H1 (cell line): ENCODE results near the gene PIK3C2G. TPM values are rescaled to one million over a fixed set of nuclear protein-coding genes. Genes with fewer than 3 reads are reported as not detected.

Experiments
- CTCF ChIA-PET: fragments of 300-600 bp; sonication (Branson Sonifier 250); formaldehyde crosslinking; loops from one replicate; lab custom pipeline; 2021; ENCODE audit not compliant: partially characterized antibody; lab: Charles Lee
- POLR2A ChIA-PET: fragments of 300-600 bp; sonication (Branson Sonifier 250); formaldehyde crosslinking; loops from one replicate; lab custom pipeline; 2021; ENCODE audit warnings: inconsistent platforms; ENCODE audit not compliant: partially characterized antibody; lab: Charles Lee
- DNase-seq, 2 experiments: peaks; one replicate each; pipeline versions ENCODE4 v3.0.0 to v3.0.0-alpha.2; 2010 to 2022; ENCODE audit warnings: low spot score in 2 of 2, low read depth in 1 of 2, mixed read lengths in 1 of 2
- FAIRE-seq: peaks from 2 replicates; lab custom pipeline; 2011; peaks lifted over from hg19 to GRCh38; lab: Jason Lieb, UNC
- H2AFZ ChIP-seq: 2 replicates; pipeline ENCODE4 v1.8.1; 2012; ENCODE audit warnings: low read length, inconsistent platforms
- H2AK5ac ChIP-seq: 2 replicates; pipeline ENCODE4 v1.6.1; 2013; ENCODE audit warnings: low read depth, low read length
- H2BK120ac ChIP-seq: replicated peaks from 2 replicates; pipeline ENCODE3; 2013; ENCODE audit warnings: low read depth, low read length, inconsistent platforms
- H2BK12ac ChIP-seq: 2 replicates; pipeline ENCODE4 v1.6.1; 2013; ENCODE audit warnings: low read depth, low read length
- H2BK15ac ChIP-seq: 2 replicates; pipeline ENCODE4 v1.6.1; 2013; ENCODE audit warnings: low read length
- H2BK20ac ChIP-seq: 2 replicates; pipeline ENCODE4 v1.6.1; 2013; ENCODE audit warnings: low read length
- H2BK5ac ChIP-seq: 2 replicates; pipeline ENCODE4 v1.6.1; 2013; ENCODE audit warnings: low read depth, low read length
- H3K14ac ChIP-seq: 2 replicates; pipeline ENCODE4 v1.6.1; 2013; ENCODE audit warnings: inconsistent platforms; ENCODE audit not compliant: insufficient read length
- H3K18ac ChIP-seq: 2 replicates; pipeline ENCODE4 v1.6.1; 2013; ENCODE audit warnings: low read length; ENCODE audit errors: extremely low read depth
- H3K23ac ChIP-seq: 2 replicates; pipeline ENCODE4 v1.6.1; 2013; ENCODE audit warnings: inconsistent platforms; ENCODE audit not compliant: insufficient read length
- H3K23me2 ChIP-seq: 2 replicates; pipeline ENCODE4 v1.6.1; 2013; ENCODE audit warnings: low read depth, low read length
- H3K27ac ChIP-seq: 2 replicates; pipeline ENCODE4 v1.6.1; 2011; ENCODE audit warnings: low read depth, low read length, inconsistent platforms
- H3K27me3 ChIP-seq, 4 experiments: replicated peaks in 1 of 4; 1 replicate in 1 of 4; 2 replicates in 3 of 4; pipeline versions ENCODE4 v1.6.1 to v1.8.1; 2011 to 2013; ENCODE audit warnings: low read length in 3 of 4, mild to moderate bottlenecking in 3 of 4, inconsistent platforms in 2 of 4, mixed read lengths in 2 of 4, moderate library complexity in 1 of 4; ENCODE audit not compliant: control insufficient read depth in 3 of 4, insufficient read depth in 3 of 4; ENCODE audit errors: extremely low read depth in 1 of 4
- H3K36me3 ChIP-seq, 4 experiments: 2 replicates each; pipeline versions ENCODE4 v1.6.1 to v1.8.1; 2011 to 2013; ENCODE audit warnings: mild to moderate bottlenecking in 4 of 4, low read length in 3 of 4, moderate library complexity in 2 of 4, control low read depth in 1 of 4, inconsistent platforms in 1 of 4; ENCODE audit not compliant: insufficient read depth in 4 of 4, control insufficient read depth in 2 of 4
- H3K4ac ChIP-seq: replicated peaks from 2 replicates; pipeline ENCODE3; 2013; ENCODE audit warnings: low read length, low read depth, mixed read lengths, inconsistent platforms; ENCODE audit not compliant: insufficient read length
- H3K4me1 ChIP-seq, 4 experiments: replicated peaks in 1 of 4; 1 replicate in 1 of 4; 2 replicates in 3 of 4; pipeline versions ENCODE4 v1.6.1 to v1.8.1; 2011 to 2013; ENCODE audit warnings: low read length in 3 of 4, inconsistent platforms in 2 of 4, mixed read lengths in 1 of 4; ENCODE audit not compliant: insufficient read depth in 4 of 4, control insufficient read depth in 3 of 4
- H3K4me2 ChIP-seq, 2 experiments: 2 replicates each; pipeline versions ENCODE4 v1.6.1 to v1.8.1; 2011 to 2013; ENCODE audit warnings: low read depth in 2 of 2, low read length in 2 of 2, control low read depth in 1 of 2, inconsistent platforms in 1 of 2, mild to moderate bottlenecking in 1 of 2; ENCODE audit not compliant: insufficient read depth in 1 of 2
- H3K4me3 ChIP-seq, 4 experiments: fragments of 200-600, 300-600 bp in 1 of 4; sonication (generic), shearing (Covaris generic), sonication (Bioruptor Twin) in 1 of 4; 2 replicates each; pipeline versions ENCODE4 v1.5.1 to v1.8.1; 2011 to 2016; ENCODE audit warnings: low read length in 4 of 4, low read depth in 3 of 4, control low read depth in 2 of 4, inconsistent platforms in 2 of 4, mild to moderate bottlenecking in 2 of 4, mixed read lengths in 1 of 4, moderate library complexity in 1 of 4; ENCODE audit not compliant: insufficient read depth in 2 of 4; ENCODE audit errors: extremely low read depth in 1 of 4
- H3K56ac ChIP-seq: replicated peaks from 2 replicates; pipeline ENCODE3; 2013; ENCODE audit warnings: low read depth, mild to moderate bottlenecking, mixed read lengths, low read length, inconsistent platforms; ENCODE audit not compliant: insufficient read length
- H3K79me1 ChIP-seq: 2 replicates; pipeline ENCODE4 v1.6.1; 2013; ENCODE audit warnings: low read depth, low read length, control low read depth
- H3K79me2 ChIP-seq, 2 experiments: 2 replicates each; pipeline versions ENCODE4 v1.6.1 to v1.8.1; 2012 to 2013; ENCODE audit warnings: low read length in 2 of 2, mild to moderate bottlenecking in 2 of 2, inconsistent platforms in 1 of 2; ENCODE audit not compliant: insufficient read depth in 2 of 2, control insufficient read depth in 1 of 2
- H3K9ac ChIP-seq, 4 experiments: replicated peaks in 1 of 4; 1 replicate in 1 of 4; 2 replicates in 3 of 4; pipeline versions ENCODE4 v1.6.1 to v1.8.1; 2011 to 2013; ENCODE audit warnings: low read depth in 3 of 4, low read length in 3 of 4, control low read depth in 2 of 4, mild to moderate bottlenecking in 2 of 4, moderate library complexity in 2 of 4, inconsistent platforms in 1 of 4; ENCODE audit errors: extremely low read depth in 1 of 4
- H3K9me3 ChIP-seq, 2 experiments: 2 replicates each; pipeline versions ENCODE4 v1.6.1 to v1.8.1; 2012 to 2013; ENCODE audit warnings: mild to moderate bottlenecking in 2 of 2, moderate library complexity in 2 of 2, control low read depth in 1 of 2, inconsistent platforms in 1 of 2, low read depth in 1 of 2, low read length in 1 of 2, mixed read lengths in 1 of 2; ENCODE audit not compliant: insufficient read depth in 2 of 2
- H4K20me1 ChIP-seq, 2 experiments: replicated peaks in 1 of 2; 2 replicates each; pipeline versions ENCODE3 to v1.8.1; 2011 to 2013; ENCODE audit warnings: inconsistent platforms in 2 of 2, low read length in 2 of 2, mild to moderate bottlenecking in 1 of 2; ENCODE audit not compliant: insufficient read depth in 2 of 2, control insufficient read depth in 1 of 2
- H4K5ac ChIP-seq: 2 replicates; pipeline ENCODE4 v1.6.1; 2013; ENCODE audit warnings: low read length, low read depth, mixed read lengths, inconsistent platforms; ENCODE audit not compliant: insufficient read length
- H4K8ac ChIP-seq: 2 replicates; pipeline ENCODE4 v1.8.0; 2013; ENCODE audit warnings: mild to moderate bottlenecking, moderate library complexity, low read length, inconsistent platforms; ENCODE audit not compliant: insufficient read depth; ENCODE audit errors: extremely low read depth
- H4K91ac ChIP-seq: replicated peaks from 2 replicates; pipeline ENCODE3; 2013; ENCODE audit warnings: low read length, mixed read lengths, inconsistent platforms; ENCODE audit not compliant: insufficient read length
- ASH2L ChIP-seq: fragments of 200-600, 300-600 bp; sonication (generic); IDR thresholded peaks from one replicate; pipeline ENCODE4 v1.7.1; 2017; ENCODE audit warnings: low read length
- CHD1 ChIP-seq: IDR thresholded peaks from 2 replicates; pipeline ENCODE4 v1.6.1; 2012; ENCODE audit warnings: low read depth, low read length, improper control_type of control experiment
- CTBP2 ChIP-seq: IDR thresholded peaks from 2 replicates; pipeline ENCODE4 v1.7.0; 2011; ENCODE audit warnings: borderline replicate concordance, mild to moderate bottlenecking, moderate library complexity, mixed read lengths, low read length; ENCODE audit not compliant: insufficient read depth, insufficient read length
- EGR1 ChIP-seq: IDR thresholded peaks from 2 replicates; pipeline ENCODE4 v1.6.1; 2011; ENCODE audit warnings: low read depth, low read length, borderline replicate concordance
- EZH2 ChIP-seq: fragments of 200-600 bp; sonication (generic); IDR thresholded peaks from 2 replicates; pipeline ENCODE4 v1.7.1; 2012; ENCODE audit warnings: low read depth, mild to moderate bottlenecking, moderate library complexity, low read length, inconsistent platforms; ENCODE audit not compliant: severe bottlenecking
- GABPA ChIP-seq: IDR thresholded peaks from 2 replicates; pipeline ENCODE4 v1.6.1; 2011; ENCODE audit warnings: mild to moderate bottlenecking, low read length, moderate library complexity, borderline replicate concordance; ENCODE audit not compliant: insufficient read depth
- KDM5A ChIP-seq: fragments of 200-600 bp; IDR thresholded peaks from 2 replicates; pipeline ENCODE4 v1.7.1; 2012; ENCODE audit warnings: mild to moderate bottlenecking, low read length, inconsistent platforms, mixed read lengths
- POU5F1 ChIP-seq: IDR thresholded peaks from 2 replicates; pipeline ENCODE4 v1.6.1; 2011; ENCODE audit warnings: low read depth, mild to moderate bottlenecking, low read length, moderate library complexity
- SIN3A ChIP-seq, 2 experiments: IDR thresholded peaks in 1 of 2; conservative IDR thresholded peaks in 1 of 2; 2 replicates each; pipeline ENCODE4 v1.6.1; 2011 to 2012; ENCODE audit warnings: low read length in 2 of 2, improper control_type of control experiment in 1 of 2, low read depth in 1 of 2, mild to moderate bottlenecking in 1 of 2
- SP1 ChIP-seq: IDR thresholded peaks from 2 replicates; pipeline ENCODE4 v1.6.1; 2011; ENCODE audit warnings: low read depth, low read length
- SP2 ChIP-seq: IDR thresholded peaks from 2 replicates; pipeline ENCODE4 v1.6.1; 2012; ENCODE audit warnings: mild to moderate bottlenecking, low read length, inconsistent platforms
- TBP ChIP-seq: IDR thresholded peaks from 2 replicates; pipeline ENCODE4 v1.6.1; 2011; ENCODE audit warnings: low read depth, low read length, improper control_type of control experiment
- WGBS, 2 experiments: shearing (Covaris generic) in 1 of 2; methylation state at CpG; one replicate each; pipeline versions ENCODE4 v1.1.6 to v1.1.7; 2013 to 2015; ENCODE audit warnings: low lambda C conversion rate in 2 of 2, mixed read lengths in 2 of 2, inconsistent platforms in 1 of 2, low coverage in 1 of 2, missing lambda C conversion rate in 1 of 2; ENCODE audit not compliant: insufficient replicate concordance in 2 of 2, insufficient coverage in 1 of 2, insufficient read length in 1 of 2; ENCODE audit errors: extremely low coverage in 1 of 2, missing lambda C conversion rate in 1 of 2; 5-methylcytosine and 5-hydroxymethylcytosine counted together
- polyA plus RNA-seq, 7 experiments: library from polyadenylated mRNA; depleted of rRNA in 3 of 7; stranded (reverse) in 5 of 7; unstranded in 2 of 7; fragments of >200 nt in 5 of 7; fragments of 200-250 nt in 2 of 7; gene quantifications; 1 replicate in 5 of 7; 2 replicates in 1 of 7; 4 replicates in 1 of 7; pipeline versions ENCODE4 v1.2.1 to v1.2.3, GENCODE V29; 2011 to 2013; ENCODE audit warnings: missing spikeins in 2 of 7, mixed read lengths in 2 of 7
- total RNA-seq: library from RNA; stranded (reverse); fragmentation: NEBNext Ultra II Directional; extraction: Animal tissue kit (Norgen Biotek cat#: 25700); gene quantifications from 2 replicates; pipeline ENCODE4 v1.2.1, GENCODE V29; 2021
- TF ChIP-seq, protein P1 (sequence below): IDR thresholded peaks from 2 replicates; pipeline ENCODE4 v1.6.1; 2012; ENCODE audit warnings: low read length, inconsistent platforms

The PIK3C2G gene
- total and polyA plus RNA-seq, 2 of the 8 experiments (the other 6 are each of a cell fraction or from before 2014, with no cell fraction given), result not detected

GRCh38 chr12:18281941-18282340, 20.6 kb downstream of the PIK3C2G start:
- FAIRE-seq (no peak), DNase-seq (no peak)
- Histone ChIP-seq H4K20me1 (no peaks in the 10 kb centered on the region), H3K36me3 (no peaks in the 10 kb centered on the region), H2BK20ac (no peak overlapping the region), H3K14ac (no peak overlapping the region), H3K23me2 (no peaks in the 10 kb centered on the region), H3K4me1 (peaks cover 0 to 4% (median 0%) of the 10 kb centered on the region in 4 experiments; a peak in 2 of 7 replicates), H3K9me3 (peaks cover 0 to 2% of the 10 kb centered on the region in 2 experiments; a peak in 1 of 4 replicates), H2BK12ac (no peak overlapping the region), H2BK15ac (no peak overlapping the region), H2AK5ac (no peak overlapping the region), H3K4ac (no peak overlapping the region), H3K79me2 (no peaks in the 10 kb centered on the region), H3K4me2 (no peak overlapping the region), H3K9ac (no peak overlapping the region), H3K4me3 (no peak overlapping the region), H2AFZ (no peak overlapping the region), H2BK5ac (no peak overlapping the region), H4K91ac (no peak overlapping the region), H3K27ac (no peak overlapping the region), H2BK120ac (no peak overlapping the region), H3K23ac (no peak overlapping the region), H3K56ac (no peak overlapping the region), H3K27me3 (no peaks in the 10 kb centered on the region), H3K18ac (no peak overlapping the region), H4K8ac (no peak overlapping the region), H3K79me1 (no peaks in the 10 kb centered on the region), H4K5ac (no peak overlapping the region)
- POLR2A ChIA-PET, result no interaction called here
- CTCF ChIA-PET, result interaction anchor here (1.0 kb wide), 1 partner anchor 10 kb away, joined by 3 read pairs; no protein-coding TSS in a partner anchor
- whole genome bisulfite sequencing, 2 experiments, result 86% methylated on average over 3 of the region's 3 CpGs; no CpG with 5 or more reads in 1 of the 2 experiments
- TF ChIP-seq SIN3A (conservative IDR thresholded peaks at IDR 0.05 in 1 of 2, IDR thresholded peaks at IDR 0.05 in 1 of 2; ENCODE audit: low read depth in 1 of 2, low read length in 2 of 2) (no peak), EZH2 (no peak), GABPA (no peak), ASH2L (no peak), TBP (no peak), KDM5A (no peak), POU5F1 (no peak), CHD1 (no peak), SP1 (no peak), EGR1 (no peak), SP2 (no peak), CTBP2 (no peak)
- TF ChIP-seq, protein P1, sequence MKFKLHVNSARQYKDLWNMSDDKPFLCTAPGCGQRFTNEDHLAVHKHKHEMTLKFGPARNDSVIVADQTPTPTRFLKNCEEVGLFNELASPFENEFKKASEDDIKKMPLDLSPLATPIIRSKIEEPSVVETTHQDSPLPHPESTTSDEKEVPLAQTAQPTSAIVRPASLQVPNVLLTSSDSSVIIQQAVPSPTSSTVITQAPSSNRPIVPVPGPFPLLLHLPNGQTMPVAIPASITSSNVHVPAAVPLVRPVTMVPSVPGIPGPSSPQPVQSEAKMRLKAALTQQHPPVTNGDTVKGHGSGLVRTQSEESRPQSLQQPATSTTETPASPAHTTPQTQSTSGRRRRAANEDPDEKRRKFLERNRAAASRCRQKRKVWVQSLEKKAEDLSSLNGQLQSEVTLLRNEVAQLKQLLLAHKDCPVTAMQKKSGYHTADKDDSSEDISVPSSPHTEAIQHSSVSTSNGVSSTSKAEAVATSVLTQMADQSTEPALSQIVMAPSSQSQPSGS, result no peak
